Trophoblast cell (in vitro differentiated cells and primary cell): Measurements from ENCODE around the gene ST14.

Experiments used
- DNase-seq, 2 donors: peaks; one replicate each; pipeline ENCODE4 v3.0.0-alpha.2; 2016
- H2AFZ ChIP-seq: 2 replicates; pipeline ENCODE4 v1.6.1; 2013; ENCODE audit warnings: low read length, moderate library complexity, mild to moderate bottlenecking; ENCODE audit not compliant: insufficient read depth, poor library complexity
- H2AK5ac ChIP-seq: 2 replicates; pipeline ENCODE4 v1.6.1; 2013; ENCODE audit warnings: mild to moderate bottlenecking, low read length
- H2BK120ac ChIP-seq: 2 replicates; pipeline ENCODE4 v1.6.1; 2013; ENCODE audit warnings: low read length, mild to moderate bottlenecking, moderate library complexity; ENCODE audit not compliant: insufficient read depth, poor library complexity
- H2BK12ac ChIP-seq: 2 replicates; pipeline ENCODE4 v1.6.1; 2013; ENCODE audit warnings: mild to moderate bottlenecking, low read length, moderate library complexity
- H2BK5ac ChIP-seq: 2 replicates; pipeline ENCODE4 v1.6.1; 2013; ENCODE audit warnings: low read length, low read depth, moderate library complexity, mild to moderate bottlenecking; ENCODE audit not compliant: poor library complexity
- H3K14ac ChIP-seq: 2 replicates; pipeline ENCODE4 v1.6.1; 2013; ENCODE audit warnings: mild to moderate bottlenecking, low read length
- H3K18ac ChIP-seq: 2 replicates; pipeline ENCODE4 v1.6.1; 2013; ENCODE audit warnings: mild to moderate bottlenecking, low read length
- H3K23ac ChIP-seq: 2 replicates; pipeline ENCODE4 v1.6.1; 2013; ENCODE audit warnings: low read length
- H3K27ac ChIP-seq: 2 replicates; pipeline ENCODE4 v1.5.1; 2013; ENCODE audit warnings: low read depth, mild to moderate bottlenecking, inconsistent platforms, low read length, moderate library complexity
- H3K27me3 ChIP-seq: 2 replicates; pipeline ENCODE4 v1.6.1; 2013; ENCODE audit warnings: inconsistent platforms, mild to moderate bottlenecking, low read length, moderate library complexity; ENCODE audit not compliant: insufficient read depth
- H3K36me3 ChIP-seq, 2 experiments: 1 replicate in 1 of 2; 2 replicates in 1 of 2; pipeline ENCODE4 v1.6.1; 2013; ENCODE audit warnings: low read length in 2 of 2, mild to moderate bottlenecking in 2 of 2, moderate library complexity in 1 of 2; ENCODE audit not compliant: insufficient read depth in 2 of 2, control insufficient read depth in 1 of 2
- H3K4ac ChIP-seq: 2 replicates; pipeline ENCODE4 v1.6.1; 2013; ENCODE audit warnings: low read depth, mild to moderate bottlenecking, low read length, moderate library complexity
- H3K4me1 ChIP-seq, 2 experiments: 1 replicate in 1 of 2; 2 replicates in 1 of 2; pipeline ENCODE4 v1.6.1; 2013; ENCODE audit warnings: low read length in 2 of 2, mild to moderate bottlenecking in 2 of 2, moderate library complexity in 1 of 2; ENCODE audit not compliant: insufficient read depth in 2 of 2, control insufficient read depth in 1 of 2
- H3K4me2 ChIP-seq: 2 replicates; pipeline ENCODE4 v1.6.1; 2013; ENCODE audit warnings: inconsistent platforms, mild to moderate bottlenecking, low read length, moderate library complexity
- H3K4me3 ChIP-seq: 2 replicates; pipeline ENCODE4 v1.5.1; 2013; ENCODE audit warnings: mild to moderate bottlenecking, low read depth, low read length, inconsistent platforms
- H3K79me1 ChIP-seq: one replicate; pipeline ENCODE4 v1.6.1; 2013; ENCODE audit warnings: low read length
- H3K79me2 ChIP-seq: 2 replicates; pipeline ENCODE4 v1.6.1; 2013; ENCODE audit warnings: low read length, mild to moderate bottlenecking; ENCODE audit not compliant: control insufficient read depth, insufficient read depth, poor library complexity
- H3K9ac ChIP-seq: 2 replicates; pipeline ENCODE4 v1.6.1; 2013; ENCODE audit warnings: mild to moderate bottlenecking, low read length
- H3K9me3 ChIP-seq: 2 replicates; pipeline ENCODE4 v1.6.1; 2013; ENCODE audit warnings: low read depth, mild to moderate bottlenecking, control low read depth, inconsistent platforms, low read length; ENCODE audit not compliant: insufficient read depth
- H4K12ac ChIP-seq: 2 replicates; pipeline ENCODE4 v1.6.1; 2013; ENCODE audit warnings: low read depth, mild to moderate bottlenecking, low read length, moderate library complexity
- H4K8ac ChIP-seq: 2 replicates; pipeline ENCODE4 v1.6.1; 2013; ENCODE audit warnings: low read depth, mild to moderate bottlenecking, low read length, moderate library complexity
- H4K91ac ChIP-seq: one replicate; pipeline ENCODE4 v1.6.1; 2013; ENCODE audit warnings: low read depth, mild to moderate bottlenecking, low read length, moderate library complexity
- WGBS: extraction: QIAGEN DNeasy Blood & Tissue Kit; methylation state at CpG from one replicate; pipeline ENCODE4 v1.1.7; 2013; ENCODE audit warnings: missing lambda C conversion rate; ENCODE audit not compliant: insufficient read length, insufficient coverage; ENCODE audit errors: extremely low coverage; 5-methylcytosine and 5-hydroxymethylcytosine counted together

ST14 gene

DNA sequence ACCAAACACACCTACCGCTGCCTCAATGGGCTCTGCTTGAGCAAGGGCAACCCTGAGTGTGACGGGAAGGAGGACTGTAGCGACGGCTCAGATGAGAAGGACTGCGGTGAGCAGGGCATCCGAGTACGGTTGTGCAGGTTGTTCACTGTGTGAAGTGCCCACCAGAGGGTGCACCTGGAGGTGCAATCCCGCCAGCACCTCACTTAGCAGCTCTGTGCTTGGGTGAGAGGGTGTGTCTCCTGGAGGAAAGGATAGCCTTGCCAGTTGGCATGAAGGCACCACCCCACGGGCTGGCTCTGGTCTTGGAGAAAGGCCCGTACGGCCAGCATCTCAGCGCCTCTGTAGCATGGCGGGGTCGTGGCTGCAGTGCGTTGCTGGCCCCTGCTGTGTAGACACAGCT is 39.4 kb downstream of the ST14 start:
- Histone ChIP-seq H2BK120ac (no peak overlapping the region), H3K23ac (no peak overlapping the region), H2BK5ac (no peak overlapping the region), H2AFZ (no peak overlapping the region), H3K14ac (no peak overlapping the region), H3K9me3 (peaks cover 3% of the 10 kb centered on the region), H3K27ac (no peak overlapping the region), H3K9ac (no peak overlapping the region), H3K36me3 (peaks cover 0 to 3% of the 10 kb centered on the region in 2 experiments), H3K4ac (no peak overlapping the region), H3K4me2 (no peak overlapping the region), H2AK5ac (no peak overlapping the region), H3K4me3 (no peak overlapping the region), H4K12ac (no peak overlapping the region), H4K8ac (no peak overlapping the region), H3K4me1 (no peaks in the 10 kb centered on the region), H3K79me2 (no peaks in the 10 kb centered on the region), H3K27me3 (no peaks in the 10 kb centered on the region), H3K79me1 (no peaks in the 10 kb centered on the region), H3K18ac (no peak overlapping the region), H4K91ac (no peak overlapping the region), H2BK12ac (no peak overlapping the region)
- WGBS, result no CpG with 5 or more reads among the region's 15 CpGs
- no peak for DNase-seq

DNA sequence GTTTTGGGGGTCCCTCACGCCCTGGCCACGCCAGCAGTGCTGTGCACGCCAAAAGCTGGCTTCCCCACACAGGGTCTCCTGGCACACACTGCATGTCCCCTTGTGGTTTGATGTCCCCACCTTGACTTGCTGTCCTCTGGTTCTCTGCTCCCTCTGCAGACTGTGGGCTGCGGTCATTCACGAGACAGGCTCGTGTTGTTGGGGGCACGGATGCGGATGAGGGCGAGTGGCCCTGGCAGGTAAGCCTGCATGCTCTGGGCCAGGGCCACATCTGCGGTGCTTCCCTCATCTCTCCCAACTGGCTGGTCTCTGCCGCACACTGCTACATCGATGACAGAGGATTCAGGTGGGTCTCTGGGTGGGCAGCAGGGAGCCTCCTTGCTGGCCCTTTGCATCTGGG is 40.2 kb downstream of the ST14 start:
- no peak overlapping the region for H2BK5ac ChIP-seq
- no peak overlapping the region for H3K4me3 ChIP-seq
- H2BK120ac ChIP-seq, result no peak overlapping the region
- no peak for DNase-seq
- H4K8ac ChIP-seq, result no peak overlapping the region
- H3K18ac ChIP-seq, result no peak overlapping the region
- no peaks in the 10 kb centered on the region for H3K27me3 ChIP-seq
- H3K36me3 ChIP-seq, result peaks cover 0 to 3% of the 10 kb centered on the region in 2 experiments
- no peak overlapping the region for H4K12ac ChIP-seq
- no CpG with 5 or more reads among the region's 12 CpGs for WGBS
- H2BK12ac ChIP-seq, result no peak overlapping the region
- H3K9me3 ChIP-seq, result peaks cover 3% of the 10 kb centered on the region
- no peak overlapping the region for H3K9ac ChIP-seq
- no peak overlapping the region for H2AK5ac ChIP-seq
- no peak overlapping the region for H3K4ac ChIP-seq
- H4K91ac ChIP-seq, result no peak overlapping the region
- no peak overlapping the region for H3K23ac ChIP-seq
- H3K14ac ChIP-seq, result no peak overlapping the region
- no peak overlapping the region for H3K4me2 ChIP-seq
- no peak overlapping the region for H3K27ac ChIP-seq
- H3K4me1 ChIP-seq, result no peaks in the 10 kb centered on the region
- H3K79me1 ChIP-seq, result no peaks in the 10 kb centered on the region
- H2AFZ ChIP-seq, result no peak overlapping the region
- H3K79me2 ChIP-seq, result no peaks in the 10 kb centered on the region

DNA sequence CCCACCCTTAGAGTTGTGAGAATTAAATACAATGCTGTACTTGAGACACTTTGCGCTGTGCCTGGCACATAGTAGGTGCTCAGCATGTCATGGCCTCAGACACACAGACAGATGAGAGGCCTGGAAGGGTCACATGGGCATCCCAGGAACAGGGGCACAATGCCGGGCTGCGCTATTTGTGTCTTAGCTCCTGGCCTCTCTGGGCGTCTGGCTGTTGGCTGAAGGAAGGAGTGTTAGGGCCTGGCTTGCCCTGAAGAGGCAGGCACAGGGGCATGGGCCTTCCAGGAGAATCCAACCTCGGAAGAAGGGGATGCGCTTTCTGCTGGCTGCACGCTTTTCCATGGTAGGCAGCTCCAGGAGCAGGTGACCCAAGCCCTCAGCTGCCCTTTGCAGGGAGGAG is 41.4 kb downstream of the ST14 start:
- Histone ChIP-seq H3K18ac (no peak overlapping the region), H2AFZ (no peak overlapping the region), H4K91ac (no peak overlapping the region), H3K36me3 (peaks cover 0 to 3% of the 10 kb centered on the region in 2 experiments), H3K27me3 (no peaks in the 10 kb centered on the region), H3K27ac (no peak overlapping the region), H3K23ac (no peak overlapping the region), H3K9me3 (peaks cover 3% of the 10 kb centered on the region), H3K14ac (no peak overlapping the region), H2BK5ac (no peak overlapping the region), H2BK12ac (no peak overlapping the region), H4K12ac (no peak overlapping the region), H3K9ac (no peak overlapping the region), H4K8ac (no peak overlapping the region), H3K79me1 (no peaks in the 10 kb centered on the region), H2BK120ac (no peak overlapping the region), H3K4me2 (no peak overlapping the region), H3K79me2 (no peaks in the 10 kb centered on the region), H2AK5ac (no peak overlapping the region), H3K4me3 (no peak overlapping the region), H3K4me1 (no peaks in the 10 kb centered on the region), H3K4ac (no peak overlapping the region)
- no peak for DNase-seq
- WGBS, result no CpG with 5 or more reads among the region's 7 CpGs

DNA sequence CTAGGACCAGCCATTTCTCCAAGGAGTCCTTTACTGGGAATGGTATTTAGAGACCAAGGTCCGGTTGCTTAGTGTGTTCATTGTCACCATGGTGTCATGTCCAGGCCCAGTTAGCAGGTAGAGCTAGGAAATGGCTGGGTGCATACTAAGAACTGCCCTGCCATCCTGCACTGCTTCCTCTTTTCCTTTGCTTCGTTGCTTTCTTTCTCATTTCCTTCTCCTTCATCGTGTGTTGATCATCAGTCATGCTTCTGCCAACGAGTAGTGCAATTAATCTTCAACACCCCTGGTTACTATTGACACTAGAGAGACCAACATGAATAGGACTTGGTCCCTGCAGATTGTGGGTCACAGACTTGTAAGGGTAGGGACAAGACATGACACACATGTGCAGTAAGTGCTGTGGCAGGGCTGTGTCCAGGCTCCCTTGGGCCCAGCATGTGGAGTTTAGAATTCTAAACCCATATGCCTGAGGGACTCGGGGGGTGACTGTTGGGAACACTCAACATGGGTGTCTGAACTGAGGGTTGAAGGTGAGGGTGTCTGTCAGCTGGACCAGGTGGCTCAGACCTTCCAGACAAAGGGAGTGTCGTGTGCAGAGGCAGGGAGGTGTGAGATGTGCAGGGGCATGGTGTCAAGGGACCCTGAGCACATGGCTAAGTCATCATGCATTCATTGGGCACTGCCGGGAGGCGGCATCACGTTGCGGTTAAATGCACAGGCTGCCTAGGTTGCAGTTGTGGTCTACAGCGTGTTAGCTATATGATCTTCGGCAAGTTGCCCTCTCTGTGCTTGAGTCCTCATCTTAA is 42.6 kb downstream of the ST14 start:
- no peaks in the 10 kb centered on the region for H3K79me2 ChIP-seq
- H2BK120ac ChIP-seq, result no peak overlapping the region
- no peak overlapping the region for H3K9ac ChIP-seq
- H4K91ac ChIP-seq, result no peak overlapping the region
- H3K36me3 ChIP-seq, result peaks cover 0 to 3% of the 10 kb centered on the region in 2 experiments
- H3K23ac ChIP-seq, result no peak overlapping the region
- no peak overlapping the region for H3K27ac ChIP-seq
- H2BK12ac ChIP-seq, result no peak overlapping the region
- H4K8ac ChIP-seq, result no peak overlapping the region
- H3K79me1 ChIP-seq, result no peaks in the 10 kb centered on the region
- no peak overlapping the region for H3K14ac ChIP-seq
- no CpG with 5 or more reads among the region's 12 CpGs for WGBS
- no peak overlapping the region for H3K18ac ChIP-seq
- H3K4ac ChIP-seq, result no peak overlapping the region
- no peak overlapping the region for H2BK5ac ChIP-seq
- no peaks in the 10 kb centered on the region for H3K4me1 ChIP-seq
- H3K9me3 ChIP-seq, result peaks cover 3% of the 10 kb centered on the region
- no peak for DNase-seq
- H3K4me3 ChIP-seq, result no peak overlapping the region
- no peak overlapping the region for H2AFZ ChIP-seq
- H3K27me3 ChIP-seq, result no peaks in the 10 kb centered on the region
- no peak overlapping the region for H2AK5ac ChIP-seq
- no peak overlapping the region for H3K4me2 ChIP-seq
- no peak overlapping the region for H4K12ac ChIP-seq
